ENCODE results near the gene QPCTL.

QPCTL gene

DNA sequence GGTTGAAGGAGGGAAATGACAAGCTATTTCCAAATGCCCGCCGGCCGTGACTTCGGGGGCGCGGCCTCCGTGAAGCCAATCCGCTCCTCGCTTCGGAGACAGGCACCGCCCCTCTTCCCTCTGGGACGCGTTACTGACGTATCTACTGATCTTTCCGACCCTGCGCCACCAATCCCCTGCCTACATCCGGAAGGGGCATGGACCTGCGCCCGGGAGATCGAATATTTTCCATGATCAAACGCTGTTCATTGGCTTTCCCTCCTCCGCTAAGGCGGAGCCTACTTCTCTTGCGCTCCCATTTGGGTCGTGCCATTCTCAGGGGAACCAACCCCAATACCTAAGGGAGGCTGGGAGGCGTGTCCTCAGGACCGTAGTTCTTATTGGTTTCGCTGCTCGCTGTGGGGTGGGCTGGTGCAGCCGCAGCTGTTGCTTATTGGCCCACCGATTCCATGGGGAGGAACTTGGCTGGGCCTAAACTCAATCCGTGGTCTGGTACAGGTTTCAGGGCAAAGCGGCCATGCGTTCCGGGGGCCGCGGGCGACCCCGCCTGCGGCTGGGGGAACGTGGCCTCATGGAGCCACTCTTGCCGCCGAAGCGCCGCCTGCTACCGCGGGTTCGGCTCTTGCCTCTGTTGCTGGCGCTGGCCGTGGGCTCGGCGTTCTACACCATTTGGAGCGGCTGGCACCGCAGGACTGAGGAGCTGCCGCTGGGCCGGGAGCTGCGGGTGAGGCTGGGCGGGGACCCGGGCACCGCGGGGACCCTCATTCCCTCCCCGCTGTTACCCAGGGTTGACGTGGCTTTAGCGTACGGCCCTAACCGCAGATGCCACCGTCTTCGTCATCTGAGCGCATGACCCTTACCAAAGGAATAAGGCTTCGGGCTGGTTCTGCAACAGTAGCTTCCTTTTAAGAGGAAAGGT is at the start of gene QPCTL:
Gene QPCTL, plus strand, starts transcription at position 480 of the 919 bp plus-strand sequence. Its CDS starts 38 bp downstream, at position 518.
- peak; percentile 91 to 94 for DNase-seq (ENCODE audit: low read depth in 2 of 2)

DNA sequence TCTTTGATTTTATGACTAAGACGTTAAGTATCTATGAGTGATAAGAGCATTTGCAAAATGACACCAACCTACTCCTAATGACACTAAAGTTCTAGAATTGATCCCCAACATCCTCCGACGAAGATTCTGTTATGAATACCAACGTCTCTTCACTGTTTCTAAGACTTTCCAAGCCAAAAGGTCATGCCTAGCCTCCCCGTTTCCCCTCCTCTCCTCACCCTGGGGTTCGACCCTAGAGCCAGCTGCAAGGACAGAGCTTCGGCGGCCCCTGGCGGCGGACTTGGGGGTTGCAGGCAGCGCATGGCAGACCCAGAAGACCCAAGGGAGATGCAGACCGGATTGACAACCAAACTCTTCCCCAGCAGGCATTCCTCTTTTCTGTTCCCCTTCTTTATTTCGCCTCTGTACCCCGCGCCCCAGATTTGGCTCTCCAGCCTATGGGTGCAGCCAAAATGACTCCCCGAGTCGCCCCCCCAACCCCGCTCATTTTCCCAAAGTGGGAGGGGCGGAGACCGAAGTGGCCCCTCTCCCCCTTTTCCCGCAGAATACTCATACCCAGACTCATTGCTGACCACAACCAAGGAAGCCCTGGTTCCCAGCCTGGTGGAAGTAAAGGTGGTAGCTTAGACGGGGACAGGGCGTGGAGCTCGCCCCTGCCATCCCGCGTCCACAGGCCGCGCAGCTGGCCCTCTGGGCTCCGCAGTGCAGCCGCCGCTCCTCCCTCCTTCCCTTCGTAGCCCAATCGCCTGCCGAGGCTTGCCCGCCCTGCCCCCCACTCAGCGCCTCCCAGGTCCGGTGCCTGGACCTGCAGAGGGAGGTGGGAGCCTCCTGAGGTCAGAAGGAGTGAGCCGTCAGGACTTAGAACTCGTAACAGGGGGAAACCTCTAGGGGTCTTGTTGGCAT is 49.2 kb upstream of the QPCTL start:
- peak; percentile 92 to 95 for DNase-seq (ENCODE audit: low read depth in 2 of 2)

DNA sequence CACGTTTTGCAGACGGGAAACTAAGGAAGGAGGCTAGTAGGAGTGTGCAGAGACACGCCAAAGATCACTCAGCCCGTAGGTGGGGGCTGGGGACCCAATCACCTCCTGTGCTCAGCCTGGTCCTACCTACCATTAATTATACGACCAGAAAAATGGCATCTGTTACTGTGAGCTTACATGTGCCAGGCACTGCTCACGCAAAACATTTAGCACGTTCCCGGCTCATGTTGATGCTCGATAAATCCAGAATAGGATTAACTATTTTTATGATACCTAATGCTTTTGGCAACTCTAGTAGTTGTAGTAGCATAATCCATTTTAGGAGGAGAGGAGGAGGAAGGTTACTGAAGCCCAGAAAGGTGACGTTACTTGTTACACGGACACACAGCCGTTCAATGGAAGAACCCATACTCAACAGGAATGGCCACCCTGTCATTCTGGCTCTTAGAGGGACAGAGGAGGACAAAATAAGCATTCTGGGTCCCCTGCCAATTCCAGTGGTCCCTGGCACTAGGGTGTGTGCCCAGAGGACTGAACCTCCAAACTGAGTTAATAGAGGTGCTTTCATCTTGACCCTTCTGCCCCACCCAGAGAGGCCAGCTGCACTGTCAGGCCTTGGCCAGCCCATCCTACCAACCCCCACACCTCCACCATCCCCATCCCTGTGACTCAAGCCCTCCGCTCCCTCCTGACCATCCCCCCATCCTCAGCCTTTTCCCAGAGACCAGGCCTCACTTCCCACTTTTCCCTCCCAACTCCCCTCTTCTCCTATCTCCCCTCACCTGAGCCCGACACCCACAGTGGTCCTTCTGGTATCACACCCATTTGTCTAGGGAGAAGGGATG is 48.3 kb upstream of the QPCTL start:
- DNase-seq (ENCODE audit: low read depth in 2 of 2), result no peak

DNA sequence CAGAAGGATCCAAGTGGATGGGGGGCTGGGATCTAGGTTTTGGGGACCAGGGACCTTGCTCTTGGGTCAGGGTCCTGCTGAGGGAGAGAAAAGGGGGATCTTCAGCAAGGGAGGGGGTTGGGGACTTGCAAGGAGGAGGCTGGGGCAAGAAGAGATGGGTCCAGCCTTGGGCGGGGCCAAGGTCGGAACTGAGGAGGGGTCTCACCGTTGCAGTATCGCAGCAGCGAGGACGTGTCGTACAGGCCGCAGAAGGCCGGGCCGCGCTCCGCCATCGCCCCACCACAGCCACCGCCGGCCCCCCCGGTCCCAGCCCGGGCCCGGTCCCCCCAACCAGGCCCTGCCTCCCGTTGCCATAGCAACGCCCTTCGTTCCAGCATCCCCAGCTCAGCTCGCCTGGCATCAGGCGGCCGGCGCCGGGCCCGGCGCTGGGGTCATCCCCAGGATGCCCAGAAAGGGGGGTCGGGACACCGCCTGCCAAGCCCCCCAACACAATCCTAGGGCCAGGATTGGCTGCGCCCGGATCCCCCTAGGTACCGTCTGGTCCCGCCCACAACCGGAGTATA is 47.3 kb upstream of the QPCTL start:
- no peak for DNase-seq (ENCODE audit: low read depth in 2 of 2)

DNA sequence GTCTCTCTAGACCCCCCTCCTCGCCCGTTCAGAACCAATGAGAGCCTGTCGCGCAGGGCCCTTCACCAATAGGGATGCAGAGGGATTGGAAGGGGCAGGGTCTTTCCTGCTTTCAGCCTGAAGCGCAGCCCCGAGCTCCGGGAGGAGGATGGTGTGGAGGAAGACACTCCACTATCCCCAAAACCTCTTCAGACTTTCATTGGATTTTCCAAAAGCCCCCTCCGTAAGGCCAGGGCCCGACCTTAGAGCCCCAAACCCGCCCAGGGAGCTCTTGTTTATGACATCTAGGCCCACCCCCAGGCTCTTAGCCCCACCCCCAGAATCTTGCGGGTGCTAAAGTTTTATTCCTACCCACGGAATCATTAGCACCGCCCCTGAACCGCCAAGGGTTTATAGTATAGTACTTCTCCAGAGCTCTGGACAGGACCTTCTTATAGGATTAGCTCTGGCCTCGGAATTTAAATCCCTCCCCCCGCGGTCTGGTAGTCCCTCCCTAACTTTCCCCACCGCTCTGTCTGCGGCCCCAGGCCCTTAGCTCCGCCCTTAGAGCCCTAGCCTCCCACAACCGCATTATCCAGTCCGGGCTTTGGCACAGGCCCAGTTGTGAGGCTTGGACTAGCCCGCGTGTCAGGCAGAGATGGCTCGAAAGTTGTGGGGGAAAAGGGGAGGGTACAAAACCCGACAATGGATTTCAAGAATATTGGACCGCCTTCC is 46.7 kb upstream of the QPCTL start:
- peak; percentile 52 to 62 for DNase-seq (ENCODE audit: low read depth in 2 of 2)

DNA sequence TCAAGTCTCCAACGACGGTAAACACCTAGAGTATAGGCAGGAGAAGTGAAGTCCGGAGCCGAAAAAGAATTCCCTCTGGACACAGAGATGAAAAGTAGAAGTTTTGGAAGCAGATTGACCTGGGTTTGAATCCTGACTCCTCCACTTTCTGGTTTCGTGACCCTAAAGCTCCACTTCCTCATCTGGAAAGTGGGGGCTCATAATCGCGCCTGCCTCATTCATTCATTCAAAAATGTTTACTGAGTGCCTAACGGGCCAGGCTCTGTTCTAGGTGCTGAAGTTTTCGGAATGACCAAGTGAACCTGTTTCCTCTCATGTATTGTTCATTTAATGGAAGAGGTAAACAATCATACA is 46.1 kb upstream of the QPCTL start:
- no peak for DNase-seq (ENCODE audit: low read depth in 2 of 2)

DNA sequence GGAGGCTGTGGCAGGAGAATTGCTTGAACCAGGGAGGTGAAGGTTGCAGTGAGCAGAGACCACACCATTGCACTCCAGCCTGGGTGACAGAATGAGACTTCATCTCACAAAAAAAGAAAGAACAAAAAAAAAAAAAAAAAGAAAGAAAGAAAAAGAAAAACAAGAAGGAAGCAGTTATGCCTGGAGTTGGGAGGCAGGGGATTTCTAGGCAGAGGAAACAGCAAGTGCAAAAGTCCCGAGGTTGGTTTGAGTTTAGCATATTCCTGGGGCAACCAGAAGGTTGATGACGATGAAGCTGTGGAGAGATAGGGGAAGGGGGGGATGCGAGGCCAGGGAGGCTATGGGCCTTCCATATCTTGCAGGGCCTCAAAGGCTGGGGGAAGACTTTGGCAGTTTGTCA is 41.7 kb upstream of the QPCTL start:
- DNase-seq (ENCODE audit: low read depth in 2 of 2), result no peak

DNA sequence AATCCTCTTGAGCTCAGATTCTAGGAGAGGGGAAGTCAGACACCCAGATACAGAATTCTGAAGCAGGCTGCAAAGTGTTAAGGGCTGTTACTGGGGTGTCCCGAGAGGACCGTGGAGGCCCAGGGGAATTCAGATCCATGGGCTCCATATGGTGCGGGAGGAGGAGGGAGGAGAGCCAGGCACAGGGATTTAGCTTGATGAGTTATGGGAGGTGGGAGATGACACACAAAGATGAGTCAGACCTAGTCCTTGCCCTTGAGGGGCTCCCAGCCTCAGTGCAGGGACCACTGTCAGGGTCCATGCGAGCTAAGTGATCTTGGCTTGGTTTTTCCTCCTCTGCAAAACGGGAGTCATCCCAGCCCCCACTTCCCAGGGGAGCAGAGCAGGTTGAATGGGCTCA is 38.8 kb upstream of the QPCTL start:
- no peak for DNase-seq (ENCODE audit: low read depth in 2 of 2)

DNA sequence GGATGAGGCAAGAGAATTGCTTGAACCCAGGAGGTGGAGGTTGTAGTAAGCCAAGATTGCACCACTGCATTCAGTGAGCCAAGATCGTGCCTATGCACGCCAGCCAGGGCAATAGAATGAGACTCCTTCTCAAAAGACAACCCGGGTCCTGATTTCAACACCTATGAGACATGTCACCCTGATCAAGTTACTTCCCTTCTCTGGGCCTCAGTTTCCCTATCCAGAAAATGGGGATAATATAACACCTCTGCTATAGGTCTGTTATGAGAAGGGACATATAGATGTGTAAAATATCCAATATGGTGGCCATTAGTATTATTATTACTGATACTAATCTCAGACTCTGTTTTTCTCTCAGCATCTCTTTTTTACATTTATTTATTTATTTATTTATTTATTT is 37.4 kb upstream of the QPCTL start:
- DNase-seq (ENCODE audit: low read depth in 2 of 2), result no peak

DNA sequence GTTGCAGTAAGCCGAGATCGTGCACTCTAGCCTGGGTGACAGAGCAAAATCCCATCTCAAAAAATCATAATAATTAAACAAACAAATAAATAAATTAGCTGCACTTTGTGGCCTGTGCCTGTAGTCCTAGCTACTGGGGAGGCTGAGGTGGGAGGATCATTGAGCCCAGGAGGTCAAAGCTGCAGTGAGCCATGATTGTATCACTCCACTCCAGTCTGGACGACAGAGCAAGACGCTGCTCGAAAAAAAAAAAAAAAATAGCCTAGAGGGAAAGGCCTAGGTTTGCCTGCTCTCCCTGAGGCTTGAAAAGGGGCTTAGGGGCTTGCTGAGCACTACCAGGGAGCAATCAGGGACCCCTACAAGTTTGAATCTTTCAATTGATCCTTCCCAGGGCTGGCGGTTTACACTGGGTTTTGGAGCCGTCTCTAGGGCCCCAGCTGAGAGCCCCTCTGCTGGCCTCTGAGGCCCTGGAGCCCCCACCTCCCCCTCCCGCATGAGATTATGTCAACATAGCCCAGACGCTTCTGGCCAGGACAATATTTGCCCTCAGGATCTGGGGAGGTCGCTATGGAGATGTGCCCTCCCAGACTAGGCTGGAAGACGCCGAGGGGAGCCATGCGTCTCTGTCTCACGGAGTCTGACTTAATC is 34.8 kb upstream of the QPCTL start:
- no peak for DNase-seq (ENCODE audit: low read depth in 2 of 2)

DNA sequence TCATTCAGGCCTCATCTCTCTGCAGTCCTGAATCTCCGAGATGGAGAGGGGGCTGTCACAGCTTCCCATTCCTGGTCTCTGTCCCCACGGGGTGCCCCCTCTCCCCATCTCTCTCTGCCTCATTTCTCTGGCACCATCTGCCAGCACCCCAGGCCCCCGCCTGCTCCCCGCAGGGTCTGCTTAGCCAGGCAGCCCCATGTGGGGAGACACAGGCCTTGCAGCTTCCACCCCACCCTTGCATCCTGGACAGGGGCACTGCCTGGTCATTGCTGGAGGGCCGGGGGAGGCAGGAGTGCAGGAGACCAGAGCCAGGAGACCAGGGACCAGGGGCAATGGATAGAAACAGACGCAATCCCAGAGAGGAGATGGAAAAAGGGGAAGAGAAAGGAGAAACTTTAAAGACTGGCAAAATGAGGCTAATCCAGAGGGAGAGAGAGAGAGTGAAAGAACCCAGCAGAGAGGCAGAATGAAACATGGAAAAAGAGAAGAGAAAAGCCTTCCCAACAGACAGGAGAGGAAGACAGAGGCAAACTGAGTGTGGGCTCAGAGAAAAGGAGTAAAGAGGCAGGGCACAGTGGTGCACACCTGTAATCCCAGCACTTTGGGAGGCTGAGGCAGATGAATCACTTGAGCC is 33.3 kb upstream of the QPCTL start:
- DNase-seq (ENCODE audit: low read depth in 2 of 2), result no peak

DNA sequence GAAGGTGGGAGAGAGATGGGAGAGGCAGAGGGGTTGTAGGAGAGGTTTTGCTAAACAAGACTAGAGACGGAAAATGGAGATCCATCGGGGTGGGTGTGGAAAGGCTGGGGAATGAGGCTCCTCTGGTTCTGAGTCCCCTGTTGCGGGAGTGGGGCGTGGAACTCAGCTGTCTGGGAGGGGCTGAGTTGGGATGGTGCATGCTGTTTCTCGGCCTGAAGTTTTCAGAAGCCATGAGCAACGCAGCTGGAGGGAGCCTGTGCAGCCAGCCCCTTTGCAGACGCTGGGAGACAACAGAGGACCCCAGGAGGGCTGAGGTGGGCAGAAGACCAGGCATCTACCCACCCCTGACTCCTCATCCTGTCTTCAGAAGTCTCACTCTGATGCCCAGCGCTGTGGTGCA is 31.8 kb upstream of the QPCTL start:
- no peak for DNase-seq (ENCODE audit: low read depth in 2 of 2)

DNA sequence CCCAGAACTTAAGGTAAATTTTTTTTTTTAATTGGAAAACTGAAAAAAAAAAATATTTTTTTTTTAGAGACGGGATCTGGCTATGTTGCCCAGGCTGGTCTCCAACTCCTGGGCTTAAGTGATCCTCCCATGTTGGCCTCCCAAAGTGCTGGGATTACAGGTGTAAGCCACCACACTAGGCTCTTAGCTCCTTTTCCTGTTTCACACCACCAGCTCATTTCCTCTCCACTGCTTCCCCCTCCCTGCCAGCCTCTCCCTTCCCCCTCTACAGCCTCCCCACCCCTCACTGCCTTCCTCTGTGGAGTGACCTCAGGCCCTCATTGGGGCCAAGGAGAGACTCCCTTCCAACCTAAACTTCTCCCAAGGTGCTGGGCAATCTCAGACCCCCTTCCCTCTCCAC is 28.7 kb upstream of the QPCTL start:
- no peak for DNase-seq (ENCODE audit: low read depth in 2 of 2)

DNA sequence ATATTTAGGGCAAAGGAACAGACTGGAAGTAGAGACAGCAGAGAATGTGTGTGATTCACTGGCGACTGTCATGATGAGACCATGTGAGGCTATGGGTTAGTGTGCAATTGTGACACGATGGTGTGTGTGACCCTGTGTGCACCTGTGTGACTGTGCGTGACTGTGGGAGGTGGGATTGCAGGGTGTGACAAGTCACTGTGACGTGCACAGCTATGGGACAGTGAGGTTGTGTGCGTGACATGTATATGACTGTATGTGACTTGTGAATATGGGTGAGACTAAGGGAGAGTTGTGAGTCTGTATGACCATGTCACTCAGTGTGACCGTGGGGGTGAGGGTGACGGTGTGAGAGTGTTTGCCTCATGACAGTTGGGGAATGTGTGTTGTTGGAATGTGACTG is 27.9 kb upstream of the QPCTL start:
- DNase-seq (ENCODE audit: low read depth in 2 of 2), result no peak

DNA sequence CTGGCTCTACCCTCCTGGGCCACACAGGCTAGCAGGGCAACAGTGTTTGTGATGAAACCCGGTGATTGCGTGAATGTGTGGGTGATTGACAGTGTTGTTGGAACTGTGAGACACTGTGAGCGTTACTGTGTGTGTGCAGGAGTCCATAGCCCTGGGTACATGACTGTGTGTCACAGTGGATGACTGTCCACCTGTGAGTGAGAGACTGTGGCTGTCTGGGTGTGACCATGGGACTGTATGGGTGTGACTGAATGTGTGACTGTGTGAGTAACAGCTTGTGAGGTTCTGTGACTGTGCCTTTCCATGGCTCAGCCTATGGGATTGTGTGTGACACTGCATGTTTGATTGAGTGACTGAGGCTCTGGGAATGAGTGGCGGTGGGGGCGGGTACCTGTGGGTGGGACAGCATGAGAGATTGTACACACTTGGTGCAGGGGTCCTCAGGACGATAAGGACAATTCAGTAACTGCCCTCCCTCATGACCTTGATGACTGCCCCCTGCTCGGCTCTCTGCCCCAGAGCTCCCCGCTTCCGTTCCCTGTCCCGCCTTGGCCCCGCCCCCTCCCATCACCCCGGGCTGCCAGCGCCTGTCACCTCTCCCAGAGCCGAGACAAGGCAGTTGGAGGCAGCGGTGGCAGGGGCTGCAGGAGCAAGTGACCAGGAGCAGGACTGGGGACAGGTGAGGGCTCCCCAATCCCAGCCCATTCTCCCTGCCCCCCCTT is 24.7 kb upstream of the QPCTL start, which contains the start of gene GIPR:
Gene GIPR, plus strand, starts transcription at position 602 of the 722 bp plus-strand sequence. CDS start 1,300 bp downstream, outside the sequence.
- DNase-seq (ENCODE audit: low read depth in 2 of 2), result peak in 1 of 2 donors; percentile 51

DNA sequence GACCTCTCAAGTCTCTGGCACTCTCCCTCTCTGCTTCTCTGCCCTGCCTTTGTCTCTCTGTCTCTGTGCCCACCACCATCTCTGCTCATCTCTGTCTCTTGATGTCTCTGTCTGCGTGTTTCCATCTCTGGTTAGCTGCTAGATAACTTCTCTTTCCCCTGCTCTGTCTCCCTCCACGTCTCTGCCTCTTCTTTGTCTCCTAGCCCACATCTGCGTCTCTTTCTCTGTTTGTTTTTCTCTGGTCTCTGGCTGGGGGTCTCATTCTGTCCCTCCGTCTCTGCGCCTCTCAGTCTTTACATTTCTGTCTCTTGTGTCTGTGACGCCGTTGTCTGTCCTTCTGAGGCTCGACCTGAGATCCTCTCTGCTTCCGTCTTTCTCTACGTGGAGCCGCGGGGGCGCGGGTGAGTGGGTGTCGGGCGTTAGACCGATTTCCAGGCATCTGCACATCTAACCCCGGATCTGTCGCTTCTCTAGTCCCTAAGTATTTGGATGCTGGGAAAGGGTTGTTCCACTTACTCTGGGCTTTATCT is 24.1 kb upstream of the QPCTL start:
- no peak for DNase-seq (ENCODE audit: low read depth in 2 of 2)

DNA sequence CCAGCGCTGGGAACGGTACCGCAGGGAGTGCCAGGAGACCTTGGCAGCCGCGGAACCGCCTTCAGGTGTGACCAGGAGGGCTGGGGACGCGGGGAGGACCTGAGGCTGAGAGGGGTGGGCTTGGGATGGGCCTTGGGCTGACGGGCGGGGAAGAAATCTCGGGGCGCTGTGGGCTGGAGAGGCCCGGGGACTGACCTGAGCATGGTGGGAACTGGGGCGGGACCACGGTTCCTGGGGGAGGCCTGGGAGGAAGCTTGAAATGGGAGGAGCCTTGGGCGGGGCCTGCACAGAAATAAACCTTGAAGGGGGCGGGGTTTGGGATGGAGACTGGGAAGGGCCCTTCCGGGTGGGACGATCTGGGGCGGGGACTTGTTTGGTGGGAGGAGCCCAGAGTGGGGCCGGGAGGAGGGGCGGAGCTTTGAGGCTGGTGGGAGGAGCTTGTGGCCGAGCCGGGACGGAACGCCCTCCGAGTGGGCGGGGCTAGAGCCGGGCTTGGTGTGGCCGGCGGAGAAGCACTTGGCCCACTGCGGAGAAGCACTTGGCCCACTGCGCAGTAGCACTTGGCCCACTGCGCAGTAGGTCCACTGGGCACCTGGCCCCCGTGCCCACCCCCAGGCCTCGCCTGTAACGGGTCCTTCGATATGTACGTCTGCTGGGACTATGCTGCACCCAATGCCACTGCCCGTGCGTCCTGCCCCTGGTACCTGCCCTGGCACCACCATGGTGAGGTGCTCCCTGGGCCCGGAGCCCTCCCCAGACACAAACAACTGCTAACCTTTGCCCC is 21.6 kb upstream of the QPCTL start:
- DNase-seq (ENCODE audit: low read depth in 2 of 2), result peak in 1 of 2 donors; percentile 43

DNA sequence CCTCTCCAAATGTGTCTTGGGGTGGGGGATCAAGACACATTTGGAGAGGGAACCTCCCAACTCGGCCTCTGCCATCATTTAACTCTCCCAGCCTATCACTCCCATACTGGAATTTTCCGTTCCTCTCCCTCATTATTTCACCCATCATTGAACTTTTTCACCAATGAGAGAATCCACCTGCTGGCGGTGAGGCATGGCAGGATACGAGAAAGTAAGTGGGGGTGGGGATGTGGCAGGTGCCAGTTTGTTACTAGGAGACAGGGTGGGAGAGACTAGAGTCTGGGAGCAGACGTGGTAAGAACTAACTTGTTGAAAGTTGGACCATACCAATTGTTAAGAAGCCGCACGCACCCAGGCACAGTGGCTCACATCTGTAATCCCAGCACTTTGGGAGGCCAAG is 17.5 kb upstream of the QPCTL start:
- DNase-seq (ENCODE audit: low read depth in 2 of 2), result no peak
